KOPT-K1 (cell line): ENCODE measurements around the gene KCNAB2.

Source experiments
- H3K27ac ChIP-seq: fragments of 200-600 bp; sonication (generic); 2 replicates; pipeline ENCODE4 v1.5.1; 2016; ENCODE audit warnings: antibody characterized with exemption, mild to moderate bottlenecking, low read depth, low read length; ENCODE audit not compliant: poor library complexity, severe bottlenecking
- H3K36me3 ChIP-seq: fragments of 200-600 bp; sonication (generic); 2 replicates; pipeline ENCODE4 v1.5.1; 2017; ENCODE audit warnings: antibody characterized with exemption, mild to moderate bottlenecking, low read length, moderate library complexity; ENCODE audit not compliant: insufficient read depth
- H3K9me3 ChIP-seq: fragments of 200-600 bp; sonication (generic); 2 replicates; pipeline ENCODE4 v1.5.1; 2017; ENCODE audit warnings: antibody characterized with exemption, low read length, mild to moderate bottlenecking; ENCODE audit not compliant: insufficient read depth, poor library complexity, severe bottlenecking

The KCNAB2 gene

DNA sequence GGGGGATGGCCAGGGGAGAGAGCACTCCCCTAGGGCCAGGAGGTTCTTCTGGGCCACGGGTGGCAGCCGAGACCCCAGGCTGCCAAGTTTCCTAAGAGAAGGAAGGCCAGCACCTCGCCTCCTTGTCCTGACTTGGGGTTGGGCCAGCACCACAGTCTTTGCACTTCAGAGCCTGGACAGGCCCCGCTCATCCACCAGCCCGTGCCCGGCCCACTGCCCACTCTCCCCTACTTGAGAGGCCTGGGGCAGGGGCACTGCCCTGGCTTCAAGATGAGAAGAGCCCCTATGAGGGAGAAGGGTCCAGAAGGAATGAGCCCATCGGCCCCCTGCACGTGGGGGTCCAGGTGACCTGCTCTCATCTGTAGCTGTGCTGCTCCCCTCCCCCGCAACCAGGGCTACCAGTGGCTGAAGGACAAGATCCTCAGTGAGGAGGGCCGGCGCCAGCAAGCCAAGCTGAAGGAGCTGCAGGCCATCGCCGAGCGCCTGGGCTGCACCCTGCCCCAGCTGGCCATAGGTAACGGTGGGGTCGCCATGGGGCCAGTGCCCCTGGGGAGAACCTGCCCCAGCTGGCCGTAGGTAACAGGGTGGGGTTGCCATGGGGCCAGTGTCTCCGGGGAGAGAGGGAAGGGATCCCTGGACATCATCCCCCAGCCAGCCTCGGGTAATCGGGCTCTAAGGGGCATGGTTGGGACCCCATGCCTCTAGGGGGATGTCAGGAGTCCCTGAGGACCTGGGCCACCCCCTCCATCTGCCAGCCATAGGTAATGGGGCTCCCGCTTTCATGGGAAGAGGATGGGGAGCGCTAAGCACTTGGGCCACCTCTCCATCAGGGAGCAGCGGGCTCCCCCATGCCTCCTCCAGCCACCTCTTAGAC, 50.8 kb downstream of the KCNAB2 start:
- Histone ChIP-seq H3K27ac (no peak overlapping the region), H3K36me3 (peaks cover 84% of the 10 kb centered on the region), H3K9me3 (no peaks in the 10 kb centered on the region)

GRCh38 chr1:6097117-6097595, 51.5 kb downstream of the KCNAB2 start:
- Histone ChIP-seq H3K9me3 (no peaks in the 10 kb centered on the region), H3K36me3 (peaks cover 77% of the 10 kb centered on the region), H3K27ac (no peak overlapping the region)

DNA sequence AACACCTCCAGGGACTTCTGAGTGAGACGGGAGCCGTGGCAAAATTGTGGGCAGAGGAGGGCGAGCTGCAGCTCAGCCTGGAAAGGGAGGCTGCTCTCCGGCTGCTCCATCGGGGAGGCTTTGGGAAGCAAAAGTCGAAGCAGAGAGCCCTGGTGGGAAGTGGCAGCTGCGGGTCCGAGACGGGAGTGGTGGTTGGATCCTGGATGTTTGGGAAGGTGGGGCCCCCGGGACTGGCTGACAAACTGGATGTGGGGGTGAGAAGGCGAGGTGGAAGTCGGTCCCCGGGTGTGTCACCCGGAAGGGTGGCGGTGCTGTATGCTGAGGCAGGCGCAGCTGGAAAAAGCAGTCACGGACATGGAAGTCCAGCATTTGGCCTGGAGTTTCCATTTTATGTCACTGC, 52.1 kb downstream of the KCNAB2 start:
- H3K9me3 ChIP-seq: no peaks in the 10 kb centered on the region
- no peak overlapping the region for H3K27ac ChIP-seq
- peaks cover 70% of the 10 kb centered on the region for H3K36me3 ChIP-seq

- Histone ChIP-seq H3K36me3 (peaks cover 63% of the 10 kb centered on the region), H3K9me3 (no peaks in the 10 kb centered on the region), H3K27ac (no peak overlapping the region)
These were observed 52.9 kb downstream of the KCNAB2 start for GRCh38 chr1:6098303-6099215.

- Histone ChIP-seq H3K36me3 (peaks cover 56% of the 10 kb centered on the region), H3K9me3 (no peaks in the 10 kb centered on the region), H3K27ac (no peak overlapping the region)
These were observed 53.6 kb downstream of the KCNAB2 start for GRCh38 chr1:6099297-6099696.

DNA sequence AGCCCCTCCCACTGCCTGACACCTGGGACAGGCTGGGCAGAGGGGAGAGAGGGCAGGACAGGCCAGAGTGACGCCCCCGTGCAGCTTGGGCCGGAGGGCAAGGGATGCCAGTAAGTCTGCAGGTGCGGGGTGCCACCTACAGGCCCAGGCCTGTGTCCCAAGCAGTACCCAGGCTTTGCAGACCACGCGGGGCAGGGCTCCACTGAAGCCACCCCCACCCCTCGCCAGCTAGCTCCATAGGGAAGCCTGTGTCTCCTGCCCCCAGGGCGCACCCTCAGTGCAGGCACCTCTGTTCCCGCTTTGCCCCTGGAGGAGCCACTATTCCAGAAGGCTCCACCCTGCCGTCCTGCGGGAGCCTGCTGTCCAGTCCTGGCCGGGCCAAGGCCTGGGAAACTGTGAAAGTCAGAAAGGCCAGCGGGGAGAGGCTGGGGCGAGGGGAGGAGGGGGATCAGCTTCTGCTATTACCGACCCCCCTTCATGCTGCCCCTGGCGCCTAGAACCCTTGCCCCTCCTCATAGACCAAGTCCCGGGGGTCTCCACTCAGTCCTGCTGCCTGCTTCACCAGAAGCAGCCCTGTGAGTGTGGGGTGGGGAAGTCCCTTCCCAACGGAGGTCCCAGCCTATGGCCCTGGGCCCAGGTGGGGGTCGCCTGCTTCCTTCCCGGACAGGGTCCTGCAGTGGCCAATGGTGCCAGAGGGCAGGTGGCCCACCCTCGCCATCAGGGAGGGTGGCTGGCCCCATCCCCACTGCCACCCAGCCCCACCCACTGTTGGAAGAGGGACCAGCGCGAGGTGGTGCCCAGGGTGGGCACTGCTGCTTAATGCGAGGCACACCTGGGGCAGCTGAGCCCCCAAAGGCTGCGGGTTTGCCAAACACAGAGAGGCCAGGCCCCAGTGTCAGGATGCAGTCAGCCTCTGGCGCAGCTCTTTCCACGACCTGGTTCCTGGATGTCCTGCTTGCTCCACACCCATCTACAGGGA, 54.4 kb downstream of the KCNAB2 start:
- Histone ChIP-seq H3K27ac (no peak overlapping the region), H3K9me3 (no peaks in the 10 kb centered on the region), H3K36me3 (peaks cover 48% of the 10 kb centered on the region)

DNA sequence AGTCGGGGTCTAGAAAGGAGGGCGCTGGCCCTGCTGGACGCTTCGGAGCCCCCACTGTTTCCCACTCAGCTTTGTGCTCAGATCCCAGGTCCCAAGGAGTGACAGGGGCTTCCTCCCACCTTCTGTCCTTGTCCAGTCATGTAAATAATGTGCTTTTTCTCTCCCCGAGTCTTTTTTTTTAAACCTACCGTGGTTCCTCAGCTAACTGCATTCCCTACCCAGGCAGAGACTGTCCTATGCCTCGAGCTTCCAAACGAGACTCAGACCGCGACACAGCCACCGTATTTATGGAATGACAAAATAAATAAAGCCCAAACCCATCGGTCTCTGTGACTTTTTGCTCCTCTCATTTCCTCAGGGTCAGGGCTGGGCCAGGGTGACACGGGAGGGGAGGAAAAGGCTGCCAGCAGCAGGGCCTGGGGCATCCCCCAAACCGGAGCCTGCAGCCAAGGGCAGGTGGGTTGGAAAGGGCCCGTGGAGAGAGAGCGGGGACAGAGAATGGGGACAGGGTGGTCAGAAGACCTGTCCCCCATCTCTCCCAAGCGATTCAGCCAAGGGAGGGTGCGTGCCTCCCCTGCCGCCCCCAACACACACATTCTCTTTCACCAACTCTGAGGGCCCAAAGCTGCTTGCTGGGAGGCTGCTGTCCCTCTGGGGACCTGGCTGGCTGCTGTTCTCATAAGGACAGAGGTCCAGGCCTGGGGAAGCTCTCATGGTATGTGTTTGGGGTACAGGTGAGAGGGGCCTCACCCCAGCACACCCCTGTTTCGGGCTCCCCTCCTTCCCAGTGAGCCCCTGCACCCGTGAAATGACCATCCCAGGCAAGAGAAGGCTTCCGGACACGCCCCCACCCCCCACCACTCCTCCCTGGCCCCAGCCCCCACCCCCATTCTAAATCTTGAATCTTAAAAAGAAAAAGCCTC, 55.4 kb downstream of the KCNAB2 start:
- no peaks in the 10 kb centered on the region for H3K9me3 ChIP-seq
- no peak overlapping the region for H3K27ac ChIP-seq
- H3K36me3 ChIP-seq: peaks cover 38% of the 10 kb centered on the region

- peaks cover 29% of the 10 kb centered on the region for H3K36me3 ChIP-seq
- H3K9me3 ChIP-seq: no peaks in the 10 kb centered on the region
- no peak overlapping the region for H3K27ac ChIP-seq
These were observed 56.3 kb downstream of the KCNAB2 start for GRCh38 chr1:6101826-6102531.

GRCh38 chr1:6102532-6102845, 56.8 kb downstream of the KCNAB2 start:
- Histone ChIP-seq H3K27ac (no peak overlapping the region), H3K36me3 (peaks cover 24% of the 10 kb centered on the region)

GRCh38 chr1:6103111-6103853, 57.6 kb downstream of the KCNAB2 start:
- Histone ChIP-seq H3K9me3 (no peaks in the 10 kb centered on the region), H3K27ac (no peak overlapping the region), H3K36me3 (peaks cover 16% of the 10 kb centered on the region)

More at GRCh38 chr1:6102532-6102845, 56.8 kb downstream of the KCNAB2 start:
- no peaks in the 10 kb centered on the region for H3K9me3 ChIP-seq

GRCh38 chr1:6103854-6104530, 58.3 kb downstream of the KCNAB2 start:
- Histone ChIP-seq H3K36me3 (peaks cover 9% of the 10 kb centered on the region; the same call in 1 of the 2 replicates), H3K9me3 (no peaks in the 10 kb centered on the region)

DNA sequence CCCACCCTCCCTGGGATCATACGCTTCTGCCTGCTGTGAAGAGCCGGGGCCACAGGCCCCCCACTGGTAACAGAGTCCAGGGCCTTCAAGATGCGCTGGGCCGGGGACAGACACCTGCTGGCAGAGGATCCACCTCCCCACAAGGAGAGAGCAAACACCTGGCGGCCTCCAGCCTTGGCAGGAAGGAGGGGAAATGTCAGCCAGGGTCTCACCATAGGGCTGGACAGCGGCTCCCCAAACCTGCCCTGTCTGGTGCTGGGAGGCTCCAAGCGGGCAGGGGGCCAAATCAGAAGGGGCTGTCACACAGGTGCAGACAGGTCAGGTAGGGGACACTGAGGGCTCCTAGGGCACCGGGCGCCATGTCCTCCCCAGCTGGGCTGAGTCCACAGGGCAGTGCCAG, 58.9 kb downstream of the KCNAB2 start:
- Histone ChIP-seq H3K36me3 (peaks cover 3% of the 10 kb centered on the region; the same call in 1 of the 2 replicates), H3K27ac (no peak overlapping the region), H3K9me3 (no peaks in the 10 kb centered on the region)

More at GRCh38 chr1:6103854-6104530, 58.3 kb downstream of the KCNAB2 start:
- H3K27ac ChIP-seq: no peak overlapping the region
